ENCODE measurements around the gene KRTAP4-9. TPM values are rescaled to one million over a fixed set of nuclear protein-coding genes. Genes with fewer than 3 reads are reported as not detected.

Gene KRTAP4-9
- total RNA-seq, 4 donors from 2014 or later = not detected

Other genes with a start within 250 kb of the KRTAP4-9 start
- 10 to 100 TPM in 1 of 4 donors, 1 to 10 TPM in 2, not detected in 1; 4.9 to 18.2 (median 9.1) TPM for gene KRT12, start 238.2 kb upstream of the KRTAP4-9 start, total RNA-seq
- 100 to 1,000 TPM; 111 to 978 (median 820) TPM for gene KRT20, start 220.1 kb upstream of the KRTAP4-9 start, total RNA-seq
- gene KRT23, start 167.7 kb upstream of the KRTAP4-9 start, total RNA-seq = 1 to 10 TPM in 2 of 4 donors, not detected in 2; 1.1 to 2.5 TPM
- gene KRT39, start 138.4 kb upstream of the KRTAP4-9 start, total RNA-seq = not detected
- 1 to 10 TPM in 1 of 4 donors, under 1 TPM in 2, not detected in 1; 0.88 to 1.0 (median 0.94) TPM for gene KRT40, start 121.1 kb upstream of the KRTAP4-9 start, total RNA-seq
- gene KRTAP3-3, start 111.2 kb upstream of the KRTAP4-9 start, total RNA-seq = not detected
- gene KRTAP3-2, start 105.5 kb upstream of the KRTAP4-9 start, total RNA-seq = not detected
- not detected for gene KRTAP3-1, start 96.3 kb upstream of the KRTAP4-9 start, total RNA-seq
- gene KRTAP1-5, start 78.2 kb upstream of the KRTAP4-9 start, total RNA-seq = not detected
- not detected for gene KRTAP1-4, start 75.2 kb upstream of the KRTAP4-9 start, total RNA-seq
- gene KRTAP1-3, start 70.5 kb upstream of the KRTAP4-9 start, total RNA-seq = not detected
- not detected for gene KRTAP1-1, start 63.9 kb upstream of the KRTAP4-9 start, total RNA-seq
- not detected for gene KRTAP2-1, start 58.1 kb upstream of the KRTAP4-9 start, total RNA-seq
- not detected for gene KRTAP2-2, start 50.2 kb upstream of the KRTAP4-9 start, total RNA-seq
- not detected for gene KRTAP2-3, start 45.3 kb upstream of the KRTAP4-9 start, total RNA-seq
- not detected for gene KRTAP2-4, start 39.5 kb upstream of the KRTAP4-9 start, total RNA-seq
- not detected for gene KRTAP4-7, start 21.2 kb upstream of the KRTAP4-9 start, total RNA-seq
- gene KRTAP4-8, start 7.2 kb upstream of the KRTAP4-9 start, total RNA-seq = not detected
- not detected for gene KRTAP4-16, start 3.2 kb upstream of the KRTAP4-9 start, total RNA-seq
- gene KRTAP4-11, start 13.0 kb downstream of the KRTAP4-9 start, total RNA-seq = not detected
- gene KRTAP4-12, start 18.8 kb downstream of the KRTAP4-9 start, total RNA-seq = not detected
- not detected for gene KRTAP4-6, start 35.2 kb downstream of the KRTAP4-9 start, total RNA-seq
- not detected for gene KRTAP4-5, start 44.4 kb downstream of the KRTAP4-9 start, total RNA-seq
- not detected for gene KRTAP4-4, start 55.4 kb downstream of the KRTAP4-9 start, total RNA-seq
- not detected for gene KRTAP4-3, start 62.8 kb downstream of the KRTAP4-9 start, total RNA-seq
- not detected for gene KRTAP4-2, start 72.8 kb downstream of the KRTAP4-9 start, total RNA-seq
- not detected for gene KRTAP4-1, start 79.5 kb downstream of the KRTAP4-9 start, total RNA-seq
- not detected for gene KRTAP9-1, start 84.5 kb downstream of the KRTAP4-9 start, total RNA-seq
- gene KRTAP9-2, start 121.3 kb downstream of the KRTAP4-9 start, total RNA-seq = not detected
- not detected for gene KRTAP9-3, start 127.1 kb downstream of the KRTAP4-9 start, total RNA-seq
- not detected for gene KRTAP9-8, start 132.6 kb downstream of the KRTAP4-9 start, total RNA-seq
- gene KRTAP9-4, start 144.3 kb downstream of the KRTAP4-9 start, total RNA-seq = not detected
- not detected for gene KRTAP9-9, start 150.0 kb downstream of the KRTAP4-9 start, total RNA-seq
- not detected for gene KRTAP9-6, start 160.0 kb downstream of the KRTAP4-9 start, total RNA-seq
- not detected for gene KRTAP9-7, start 170.3 kb downstream of the KRTAP4-9 start, total RNA-seq
- gene KRTAP29-1, start 197.5 kb downstream of the KRTAP4-9 start, total RNA-seq = not detected
- gene KRTAP16-1, start 203.9 kb downstream of the KRTAP4-9 start, total RNA-seq = not detected
- not detected for gene KRTAP17-1, start 210.3 kb downstream of the KRTAP4-9 start, total RNA-seq
- not detected for gene KRT33A, start 245.4 kb downstream of the KRTAP4-9 start, total RNA-seq

All from Peyer's patch (tissue), 4 donors.